ENCODE results near the gene IDUA. TPM values are rescaled to one million over a fixed set of nuclear protein-coding genes. Genes with fewer than 3 reads are reported as not detected.

Gene IDUA
- total and polyA plus RNA-seq, 10 of the 15 experiments (the other 5 are each of a cell fraction or from before 2014, with no cell fraction given) = 0.05 to 7.6 (median 1.4) TPM; not detected in 1

DNA sequence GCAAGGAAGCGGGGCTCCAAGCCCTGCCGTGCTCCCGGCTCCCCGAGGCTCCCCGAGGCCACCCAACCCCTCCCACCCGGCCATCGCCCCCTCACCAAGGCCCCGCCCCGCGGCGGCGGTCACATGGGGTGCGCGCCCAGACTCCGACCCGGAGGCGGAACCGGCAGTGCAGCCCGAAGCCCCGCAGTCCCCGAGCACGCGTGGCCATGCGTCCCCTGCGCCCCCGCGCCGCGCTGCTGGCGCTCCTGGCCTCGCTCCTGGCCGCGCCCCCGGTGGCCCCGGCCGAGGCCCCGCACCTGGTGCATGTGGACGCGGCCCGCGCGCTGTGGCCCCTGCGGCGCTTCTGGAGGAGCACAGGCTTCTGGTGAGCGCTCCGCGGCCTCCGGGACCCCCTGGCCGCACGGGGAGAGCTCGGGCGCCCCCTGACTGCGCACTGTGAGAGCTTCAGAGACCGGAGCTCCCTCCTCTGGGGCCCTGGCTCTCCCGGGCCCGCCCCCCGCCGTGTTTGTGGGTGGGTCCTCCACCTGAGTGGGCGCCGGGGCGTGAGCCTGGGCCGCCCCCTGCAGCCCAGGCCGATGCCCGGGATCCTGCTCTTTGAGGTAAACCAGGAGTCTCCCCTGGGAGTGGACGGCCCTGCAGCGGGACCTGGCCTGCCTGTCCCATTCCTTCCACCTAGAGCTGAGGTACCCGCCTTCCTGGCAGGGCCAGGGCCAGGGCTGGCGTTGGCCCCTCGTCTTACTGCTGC, at the start of gene IDUA (continued):
- TF ChIP-seq, protein P1, sequence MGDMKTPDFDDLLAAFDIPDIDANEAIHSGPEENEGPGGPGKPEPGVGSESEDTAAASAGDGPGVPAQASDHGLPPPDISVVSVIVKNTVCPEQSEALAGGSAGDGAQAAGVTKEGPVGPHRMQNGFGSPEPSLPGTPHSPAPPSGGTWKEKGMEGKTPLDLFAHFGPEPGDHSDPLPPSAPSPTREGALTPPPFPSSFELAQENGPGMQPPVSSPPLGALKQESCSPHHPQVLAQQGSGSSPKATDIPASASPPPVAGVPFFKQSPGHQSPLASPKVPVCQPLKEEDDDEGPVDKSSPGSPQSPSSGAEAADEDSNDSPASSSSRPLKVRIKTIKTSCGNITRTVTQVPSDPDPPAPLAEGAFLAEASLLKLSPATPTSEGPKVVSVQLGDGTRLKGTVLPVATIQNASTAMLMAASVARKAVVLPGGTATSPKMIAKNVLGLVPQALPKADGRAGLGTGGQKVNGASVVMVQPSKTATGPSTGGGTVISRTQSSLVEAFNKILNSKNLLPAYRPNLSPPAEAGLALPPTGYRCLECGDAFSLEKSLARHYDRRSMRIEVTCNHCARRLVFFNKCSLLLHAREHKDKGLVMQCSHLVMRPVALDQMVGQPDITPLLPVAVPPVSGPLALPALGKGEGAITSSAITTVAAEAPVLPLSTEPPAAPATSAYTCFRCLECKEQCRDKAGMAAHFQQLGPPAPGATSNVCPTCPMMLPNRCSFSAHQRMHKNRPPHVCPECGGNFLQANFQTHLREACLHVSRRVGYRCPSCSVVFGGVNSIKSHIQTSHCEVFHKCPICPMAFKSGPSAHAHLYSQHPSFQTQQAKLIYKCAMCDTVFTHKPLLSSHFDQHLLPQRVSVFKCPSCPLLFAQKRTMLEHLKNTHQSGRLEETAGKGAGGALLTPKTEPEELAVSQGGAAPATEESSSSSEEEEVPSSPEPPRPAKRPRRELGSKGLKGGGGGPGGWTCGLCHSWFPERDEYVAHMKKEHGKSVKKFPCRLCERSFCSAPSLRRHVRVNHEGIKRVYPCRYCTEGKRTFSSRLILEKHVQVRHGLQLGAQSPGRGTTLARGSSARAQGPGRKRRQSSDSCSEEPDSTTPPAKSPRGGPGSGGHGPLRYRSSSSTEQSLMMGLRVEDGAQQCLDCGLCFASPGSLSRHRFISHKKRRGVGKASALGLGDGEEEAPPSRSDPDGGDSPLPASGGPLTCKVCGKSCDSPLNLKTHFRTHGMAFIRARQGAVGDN (IDR thresholded peaks at IDR 0.05) = peak; percentile 87
- TF ChIP-seq SMARCA5 (IDR thresholded peaks at IDR 0.05) (peak; percentile 89), ETV6 (conservative IDR thresholded peaks at IDR 0.05 in 1 of 2, IDR thresholded peaks at IDR 0.05 in 1 of 2; ENCODE audit: borderline replicate concordance in 1 of 2, low read depth in 1 of 2) (no peak), MYB (IDR thresholded peaks at IDR 0.05; ENCODE audit: borderline replicate concordance, low read depth, low read length) (no peak), CBFB (IDR thresholded peaks at IDR 0.05; ENCODE audit: low read depth) (no peak), IRF5 (IDR thresholded peaks at IDR 0.05; ENCODE audit: borderline replicate concordance) (no peak), KDM1A (IDR thresholded peaks at IDR 0.05; ENCODE audit: borderline replicate concordance) (no peak), RB1 (IDR thresholded peaks at IDR 0.05; ENCODE audit: borderline replicate concordance) (peak; percentile 84; the same call in 1 of the 2 replicates), MXI1 (IDR thresholded peaks at IDR 0.05; ENCODE audit: low read depth, low read length) (peak; percentile 92), CHD4 (IDR thresholded peaks at IDR 0.05) (no peak), KLF5 (IDR thresholded peaks at IDR 0.05; ENCODE audit: partially characterized antibody) (no peak), ZNF384 (IDR thresholded peaks at IDR 0.05; ENCODE audit: borderline replicate concordance, low read depth, low read length) (no peak), ZZZ3 (IDR thresholded peaks at IDR 0.05; ENCODE audit: control insufficient read depth, insufficient read length, low read depth) (no peak), GATAD2B (conservative IDR thresholded peaks at IDR 0.05; ENCODE audit: low read depth) (peak; percentile 100), BRCA1 (IDR thresholded peaks at IDR 0.05; ENCODE audit: low read depth, low read length) (no peak), NRF1 (conservative IDR thresholded peaks at IDR 0.05; ENCODE audit: low read depth, low read length) (no peak), PRDM15 (CRISPR knock-in tag; IDR thresholded peaks at IDR 0.05) (no peak), SMAD1 (IDR thresholded peaks at IDR 0.05; ENCODE audit: low read depth, partially characterized antibody) (no peak), HCFC1 (IDR thresholded peaks at IDR 0.05; ENCODE audit: low read length) (no peak; the same call in 1 of the 2 replicates), MLLT1 (IDR thresholded peaks at IDR 0.05) (no peak)

All from GM12878 (cell line).